HCT116 (cell line): ENCODE measurements around the gene CYB5A. TPM values are rescaled to one million over a fixed set of nuclear protein-coding genes. Genes with fewer than 3 reads are reported as not detected.

Source experiments
- ATAC-seq: fragments of 200-7000 bp; cut with Tn5 transposase; 2 replicates; pipeline ENCODE4 v1.9.1; 2020; ENCODE audit warnings: mild to moderate bottlenecking, moderate library complexity
- BruUV-seq: library from RNA; stranded (reverse); fragments of 400-500 nt; replicated peaks from 2 replicates; lab custom pipeline; 2021; lab: Mats Ljungman, UMichigan
- CTCF ChIA-PET: fragments of 300-600 bp; sonication (Branson Sonifier 250); formaldehyde crosslinking; loops from one replicate; lab custom pipeline; 2021; ENCODE audit warnings: antibody characterized with exemption; lab: Charles Lee
- POLR2A ChIA-PET: fragments of 300-600, 350-600 bp; sonication (Branson Sonifier 250); formaldehyde crosslinking; loops from one replicate; lab custom pipeline; 2021; ENCODE audit warnings: antibody characterized with exemption; lab: Charles Lee
- RAD21 ChIA-PET, 2 experiments: fragments of 300-600 bp; sonication (Branson Sonifier 250); formaldehyde crosslinking; loops; one replicate each; lab custom pipeline; 2023; ENCODE audit warnings: low total read pairs in 2 of 2; ENCODE audit not compliant: uncharacterized antibody in 2 of 2, unreplicated experiment in 2 of 2, low non-redundant PET in 1 of 2; lab: Charles Lee
- DNase-seq: peaks from one replicate; pipeline ENCODE4 v3.0.0-alpha.2; 2010; ENCODE audit warnings: low read depth, low spot score
- H2AFZ ChIP-seq: fragments of 200-600 bp; shearing (Covaris generic), sonication (generic); 2 replicates; pipeline ENCODE4 v1.6.1; 2017; ENCODE audit warnings: low read depth, mixed run types, mixed read lengths, antibody characterized with exemption, low read length; ENCODE audit not compliant: poor library complexity, severe bottlenecking
- H3K27ac ChIP-seq: 2 replicates; pipeline ENCODE4 v1.5.1; 2012; ENCODE audit warnings: low read depth, low read length
- H3K27me3 ChIP-seq: fragments of 200-600 bp; sonication (generic); 2 replicates; pipeline ENCODE4 v1.6.1; 2016; ENCODE audit warnings: mixed run types, low read length, mixed read lengths; ENCODE audit not compliant: insufficient read depth
- H3K36me3 ChIP-seq, 2 experiments: fragments of 200-500 bp in 1 of 2; fragments of 200-600 bp in 1 of 2; sonication (Bioruptor generic) in 1 of 2; sonication (generic) in 1 of 2; 2 replicates each; pipeline versions ENCODE4 v1.5.1 to v1.6.1; 2014 to 2016; ENCODE audit warnings: low read length in 2 of 2, inconsistent platforms in 1 of 2, mixed read lengths in 1 of 2, mixed run types in 1 of 2; ENCODE audit not compliant: insufficient read depth in 2 of 2, control insufficient read depth in 1 of 2
- H3K4me1 ChIP-seq, 2 experiments: fragments of 200-600 bp in 1 of 2; sonication (generic) in 1 of 2; 2 replicates each; pipeline versions ENCODE4 v1.5.1 to v1.6.1; 2012 to 2017; ENCODE audit warnings: low read length in 2 of 2, inconsistent platforms in 1 of 2, mild to moderate bottlenecking in 1 of 2, mixed read lengths in 1 of 2, mixed run types in 1 of 2, moderate library complexity in 1 of 2; ENCODE audit not compliant: insufficient read depth in 2 of 2, control insufficient read depth in 1 of 2
- H3K4me2 ChIP-seq: fragments of 200-600 bp; sonication (generic); 2 replicates; pipeline ENCODE4 v1.6.1; 2017; ENCODE audit warnings: mixed run types, low read length, mixed read lengths
- H3K4me3 ChIP-seq, 2 experiments: fragments of 200-600 bp in 1 of 2; sonication (generic) in 1 of 2; replicated peaks in 1 of 2; 2 replicates each; pipeline ENCODE4 v1.5.1; 2011 to 2016; ENCODE audit warnings: low read length in 2 of 2, control low read depth in 1 of 2, low read depth in 1 of 2, mild to moderate bottlenecking in 1 of 2, mixed read lengths in 1 of 2, mixed run types in 1 of 2
- H3K79me2 ChIP-seq: fragments of 200-600 bp; sonication (generic); 2 replicates; pipeline ENCODE4 v1.6.1; 2017; ENCODE audit warnings: mild to moderate bottlenecking, mixed run types, low read length, moderate library complexity, mixed read lengths; ENCODE audit not compliant: insufficient read depth
- H3K9ac ChIP-seq: fragments of 200-600 bp; sonication (generic); 2 replicates; pipeline ENCODE4 v1.6.1; 2016; ENCODE audit warnings: low read length, mixed read lengths
- H3K9me2 ChIP-seq: fragments of 200-600 bp; sonication (generic), shearing (Covaris generic); 2 replicates; pipeline ENCODE4 v1.6.1; 2017; ENCODE audit warnings: mixed run types, mild to moderate bottlenecking, moderate library complexity; ENCODE audit not compliant: insufficient read depth
- H3K9me3 ChIP-seq, 2 experiments: fragments of 200-500 bp in 1 of 2; fragments of 200-600 bp in 1 of 2; sonication (Bioruptor generic) in 1 of 2; sonication (generic) in 1 of 2; 2 replicates each; pipeline ENCODE4 v1.6.1; 2014 to 2017; ENCODE audit warnings: low read length in 2 of 2, mixed read lengths in 2 of 2, inconsistent platforms in 1 of 2, low read depth in 1 of 2, mild to moderate bottlenecking in 1 of 2, mixed run types in 1 of 2, moderate library complexity in 1 of 2; ENCODE audit not compliant: control insufficient read depth in 1 of 2, insufficient read depth in 1 of 2
- H4K20me1 ChIP-seq: fragments of 200-600 bp; sonication (generic), shearing (Covaris generic); 2 replicates; pipeline ENCODE4 v1.6.1; 2017; ENCODE audit warnings: mixed run types, mild to moderate bottlenecking, moderate library complexity; ENCODE audit not compliant: insufficient read depth
- EGR1 ChIP-seq: IDR thresholded peaks from 2 replicates; pipeline ENCODE4 v1.6.1; 2012; ENCODE audit warnings: low read depth
- EZH2 ChIP-seq: fragments of 200-600 bp; sonication (generic); IDR thresholded peaks from 2 replicates; pipeline ENCODE4 v1.6.1; 2017; ENCODE audit warnings: antibody characterized with exemption, mixed run types
- EZH2phosphoT487 ChIP-seq: fragments of 200-600 bp; IDR thresholded peaks from 2 replicates; pipeline ENCODE4 v1.6.1; 2018; ENCODE audit warnings: antibody characterized with exemption, borderline replicate concordance
- FOSL1 ChIP-seq: IDR thresholded peaks from 2 replicates; pipeline ENCODE4 v1.6.1; 2012; ENCODE audit warnings: low read depth
- POLR2A ChIP-seq: IDR thresholded peaks from 2 replicates; pipeline ENCODE4 v1.7.0; 2011; ENCODE audit warnings: borderline replicate concordance; ENCODE audit not compliant: insufficient read depth, insufficient read length; ENCODE audit errors: extremely low read depth
- POLR2AphosphoS5 ChIP-seq: IDR thresholded peaks from 2 replicates; pipeline ENCODE4 v1.6.1; 2011; ENCODE audit warnings: mild to moderate bottlenecking, low read depth, low read length, moderate library complexity
- RAD21 ChIP-seq: IDR thresholded peaks from 2 replicates; pipeline ENCODE4 v1.6.1; 2012; ENCODE audit warnings: low read depth, mild to moderate bottlenecking
- SRF ChIP-seq: IDR thresholded peaks from 2 replicates; pipeline ENCODE4 v1.6.1; 2012; ENCODE audit warnings: low read depth
- intact Hi-C: fragments of 100-400 bp; cut with micrococcal nuclease; formaldehyde crosslinking; loops from 2 replicates; pipeline ENCODE4 v1.10.0; 2022
- total RNA-seq: library from RNA; stranded (reverse); gene quantifications from one replicate; pipeline ENCODE4 v1.2.1, GENCODE V29; 2021; ENCODE audit not compliant: unreplicated experiment
- TF ChIP-seq, protein P1 (sequence below): IDR thresholded peaks from 2 replicates; pipeline ENCODE4 v1.6.1; 2012; ENCODE audit warnings: low read depth

The CYB5A gene
- total RNA-seq, 1 experiment from 2014 or later: 37.7 TPM

DNA sequence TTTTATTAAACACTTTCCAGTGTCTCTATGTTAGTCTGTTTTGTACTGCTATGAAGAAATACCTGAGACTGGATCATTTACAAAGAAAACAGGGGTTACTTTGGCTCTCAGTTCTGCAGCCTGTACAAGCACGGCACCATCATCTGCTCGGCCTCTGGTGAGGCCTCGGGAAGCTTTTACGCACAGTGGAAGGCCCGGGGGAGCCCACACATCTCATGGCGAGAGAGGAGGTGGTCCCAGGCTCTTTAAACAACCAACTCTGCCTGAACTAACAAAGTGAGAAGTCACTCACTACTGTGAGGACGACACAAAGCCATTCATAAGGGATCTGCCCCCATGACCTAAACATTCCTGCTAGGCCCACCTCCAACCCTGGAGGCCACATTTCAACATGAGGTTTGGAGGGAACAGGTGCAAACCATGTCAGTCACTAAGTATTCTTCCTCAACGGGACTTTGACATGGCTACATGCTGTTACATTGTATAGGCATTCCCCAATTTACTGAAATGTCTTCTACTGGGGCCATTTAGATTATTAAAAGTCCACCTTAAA lies 26.1 kb downstream of the CYB5A start:
- Histone ChIP-seq H3K9ac (no peak overlapping the region), H3K4me3 (no peak overlapping the region), H2AFZ (no peak overlapping the region), H3K36me3 (no peaks in the 10 kb centered on the region), H3K27me3 (no peaks in the 10 kb centered on the region), H3K79me2 (no peaks in the 10 kb centered on the region), H3K9me2 (no peaks in the 10 kb centered on the region), H3K27ac (no peak overlapping the region), H3K4me1 (no peaks in the 10 kb centered on the region), H4K20me1 (no peaks in the 10 kb centered on the region), H3K9me3 (no peaks in the 10 kb centered on the region), H3K4me2 (no peak overlapping the region)
- no peak for ATAC-seq
- CTCF ChIA-PET: no interaction called here
- no peak for TF ChIP-seq EZH2phosphoT487
- TF ChIP-seq RAD21: no peak
- no peak for TF ChIP-seq FOSL1
- TF ChIP-seq SRF: no peak
- no peak for TF ChIP-seq EGR1
- no peak for TF ChIP-seq POLR2A
- no peak for TF ChIP-seq EZH2
- TF ChIP-seq, protein P1, sequence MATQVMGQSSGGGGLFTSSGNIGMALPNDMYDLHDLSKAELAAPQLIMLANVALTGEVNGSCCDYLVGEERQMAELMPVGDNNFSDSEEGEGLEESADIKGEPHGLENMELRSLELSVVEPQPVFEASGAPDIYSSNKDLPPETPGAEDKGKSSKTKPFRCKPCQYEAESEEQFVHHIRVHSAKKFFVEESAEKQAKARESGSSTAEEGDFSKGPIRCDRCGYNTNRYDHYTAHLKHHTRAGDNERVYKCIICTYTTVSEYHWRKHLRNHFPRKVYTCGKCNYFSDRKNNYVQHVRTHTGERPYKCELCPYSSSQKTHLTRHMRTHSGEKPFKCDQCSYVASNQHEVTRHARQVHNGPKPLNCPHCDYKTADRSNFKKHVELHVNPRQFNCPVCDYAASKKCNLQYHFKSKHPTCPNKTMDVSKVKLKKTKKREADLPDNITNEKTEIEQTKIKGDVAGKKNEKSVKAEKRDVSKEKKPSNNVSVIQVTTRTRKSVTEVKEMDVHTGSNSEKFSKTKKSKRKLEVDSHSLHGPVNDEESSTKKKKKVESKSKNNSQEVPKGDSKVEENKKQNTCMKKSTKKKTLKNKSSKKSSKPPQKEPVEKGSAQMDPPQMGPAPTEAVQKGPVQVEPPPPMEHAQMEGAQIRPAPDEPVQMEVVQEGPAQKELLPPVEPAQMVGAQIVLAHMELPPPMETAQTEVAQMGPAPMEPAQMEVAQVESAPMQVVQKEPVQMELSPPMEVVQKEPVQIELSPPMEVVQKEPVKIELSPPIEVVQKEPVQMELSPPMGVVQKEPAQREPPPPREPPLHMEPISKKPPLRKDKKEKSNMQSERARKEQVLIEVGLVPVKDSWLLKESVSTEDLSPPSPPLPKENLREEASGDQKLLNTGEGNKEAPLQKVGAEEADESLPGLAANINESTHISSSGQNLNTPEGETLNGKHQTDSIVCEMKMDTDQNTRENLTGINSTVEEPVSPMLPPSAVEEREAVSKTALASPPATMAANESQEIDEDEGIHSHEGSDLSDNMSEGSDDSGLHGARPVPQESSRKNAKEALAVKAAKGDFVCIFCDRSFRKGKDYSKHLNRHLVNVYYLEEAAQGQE: no peak
- TF ChIP-seq POLR2AphosphoS5: no peak
- intact Hi-C loops: no loop called here
- POLR2A ChIA-PET: no interaction called here
- RAD21 ChIA-PET: no interaction called here
- no TSS peak for BruUV-seq
- DNase-seq: no peak
